Gastrocnemius medialis (tissue), 4 donors: Measurements from ENCODE around the gene VWC2.

Source experiments
- CTCF ChIP-seq, 5 experiments: fragments of 450-650 bp in 3 of 5; fragments of 200-600 bp in 2 of 5; sonication (generic) in 2 of 5; IDR thresholded peaks in 4 of 5; conservative IDR thresholded peaks in 1 of 5; 1 replicate in 4 of 5; 2 replicates in 1 of 5; pipeline ENCODE4 v1.5.1; 2016 to 2019; ENCODE audit warnings: antibody characterized with exemption in 5 of 5, mild to moderate bottlenecking in 3 of 5, moderate library complexity in 3 of 5
- POLR2A ChIP-seq, 2 donors: fragments of 450-650 bp; IDR thresholded peaks; one replicate each; pipeline ENCODE4 v1.6.1; 2017; ENCODE audit warnings: antibody characterized with exemption in 2 of 2, mild to moderate bottlenecking in 2 of 2, moderate library complexity in 2 of 2

GRCh38 chr7:49780953-49781352, 7.5 kb downstream of the VWC2 start:
- TF ChIP-seq CTCF (IDR thresholded peaks at IDR 0.05 in 4 of 5, conservative IDR thresholded peaks at IDR 0.05 in 1 of 5): no peak
- TF ChIP-seq POLR2A (IDR thresholded peaks at IDR 0.05): no peak
